GM19025 (cell line): ENCODE measurements around the gene RIC3.
"Not testable (repeated sequence)": the region's sequence is repeated elsewhere in the genome, so short reads cannot be mapped to it uniquely, and the experiment has no call there.

Experiments used
- ATAC-seq: cut with Tn5 transposase; IDR thresholded peaks from one replicate; pipeline ENCODE4 v1.9.1; 2021; ENCODE audit warnings: mild to moderate bottlenecking, low read depth, moderate library complexity; ENCODE audit not compliant: unreplicated experiment

RIC3 gene

DNA sequence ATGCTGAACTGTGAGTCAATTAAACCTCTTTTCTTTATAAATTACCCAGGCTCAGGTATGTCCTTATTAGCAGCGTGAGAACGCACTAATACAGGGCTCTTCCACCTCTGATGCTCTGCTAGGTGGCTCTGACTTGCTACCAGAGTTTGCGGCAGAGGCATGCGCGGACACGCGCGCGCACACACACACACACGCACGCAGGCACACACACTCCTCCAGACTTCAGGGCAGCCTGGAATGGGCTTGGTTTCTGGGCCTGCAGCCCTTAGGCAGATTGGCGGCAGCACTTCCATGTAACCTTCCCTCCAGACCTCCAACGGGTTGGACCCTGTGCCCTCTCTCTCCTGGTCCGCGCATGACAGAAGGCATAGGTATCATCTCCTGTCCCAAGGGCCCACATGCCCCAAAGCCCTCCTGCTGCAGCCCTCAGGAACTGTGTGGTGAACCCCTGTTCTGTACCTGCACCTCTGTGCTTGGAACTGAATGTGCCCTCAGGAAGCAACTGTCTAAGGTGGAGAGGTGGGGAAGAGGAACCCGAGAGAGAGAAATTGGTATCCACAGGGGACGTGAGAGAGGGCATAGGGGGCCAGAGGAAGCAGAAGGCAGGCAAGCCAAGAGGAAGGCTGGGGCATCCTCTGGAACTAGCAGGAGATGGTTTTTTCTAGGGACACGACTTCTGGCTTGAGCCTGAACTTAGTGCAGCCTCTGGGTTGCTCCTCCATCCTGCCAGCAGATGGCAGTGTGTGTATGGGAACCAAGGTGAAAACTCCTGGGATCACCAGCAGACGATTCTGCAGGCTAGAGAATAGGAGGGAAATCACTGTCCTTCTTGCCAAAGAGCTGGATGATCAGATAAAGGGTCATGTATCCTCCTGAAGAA is 23.4 kb upstream of the RIC3 start:
- ATAC-seq = no peak

DNA sequence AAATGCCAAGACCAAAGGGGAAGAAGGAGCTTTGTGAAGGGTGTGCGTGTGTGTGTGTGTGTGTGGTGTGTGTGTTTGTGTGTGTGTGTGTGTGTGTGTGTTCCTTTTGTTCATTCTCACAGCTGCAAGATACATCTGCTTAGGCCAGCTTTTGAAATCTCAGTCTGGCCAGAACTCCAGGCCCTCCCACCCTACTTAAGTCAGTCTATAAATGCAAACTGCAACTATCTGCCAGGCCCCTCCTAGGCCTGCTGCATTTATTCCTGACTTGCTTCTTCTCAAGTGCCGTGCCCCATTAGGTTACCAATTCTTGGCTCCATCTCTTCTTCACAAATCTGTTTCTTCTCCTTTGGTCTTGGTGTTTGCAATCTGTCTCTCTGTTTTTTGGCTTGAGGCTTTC is 21.6 kb upstream of the RIC3 start:
- ATAC-seq = no peak

DNA sequence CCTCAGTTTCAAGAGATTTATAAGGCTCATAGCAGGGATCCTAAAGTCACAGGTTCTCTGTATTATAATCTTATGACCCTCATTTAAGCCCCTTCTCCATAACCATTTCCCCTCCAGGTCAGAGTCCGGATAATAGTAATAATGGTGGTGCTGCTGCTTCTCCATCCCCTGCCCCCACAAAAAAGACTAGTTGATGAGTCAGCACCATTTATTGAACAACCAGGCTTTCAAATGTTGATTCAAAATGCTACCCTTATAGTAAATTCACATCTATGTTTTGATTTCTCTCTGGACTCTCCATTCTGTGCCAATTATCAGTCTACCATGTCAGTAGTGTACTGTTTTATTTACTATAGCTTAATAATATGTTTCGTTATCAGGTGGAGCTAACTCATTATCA is 17.6 kb upstream of the RIC3 start:
- no peak for ATAC-seq

DNA sequence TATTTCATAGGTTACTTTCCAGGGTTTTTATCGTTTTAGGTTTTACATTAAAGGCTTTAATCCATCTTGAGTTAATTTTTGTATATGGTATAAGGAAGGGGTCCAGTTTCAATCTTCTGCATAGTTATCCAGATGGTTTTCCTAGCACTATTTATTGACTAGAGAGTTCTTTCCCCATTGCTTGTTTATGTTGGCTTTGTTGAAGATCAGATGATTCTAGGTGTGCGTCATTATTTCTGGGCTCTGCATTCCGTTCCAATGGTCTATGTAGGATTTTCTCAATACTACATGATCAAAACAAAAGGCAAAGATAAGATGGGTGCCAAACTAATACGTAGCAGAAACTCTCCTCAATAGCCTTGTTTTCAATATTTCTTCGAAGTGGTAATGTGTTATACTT is 14.3 kb upstream of the RIC3 start:
- ATAC-seq = no peak

DNA sequence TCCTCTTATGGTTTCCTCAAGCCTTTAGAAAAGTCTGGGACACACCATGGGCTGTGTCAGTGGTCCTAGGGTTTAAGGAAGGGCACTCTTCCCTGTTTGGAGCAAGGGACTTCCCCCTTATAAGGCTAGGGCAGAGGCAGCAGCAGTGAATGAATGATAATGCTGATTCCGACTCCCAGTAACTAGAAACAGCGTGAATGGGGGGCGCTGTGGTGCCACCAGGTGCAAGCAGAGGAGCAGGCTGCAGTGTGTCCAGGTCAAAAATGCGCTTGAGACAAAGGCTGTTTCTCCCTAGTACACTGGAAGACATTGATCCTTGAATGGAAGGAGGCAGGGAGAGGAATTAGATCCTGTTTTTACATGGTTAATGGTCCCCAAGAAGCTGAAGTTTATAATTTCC is 11.6 kb upstream of the RIC3 start:
- ATAC-seq = no peak

DNA sequence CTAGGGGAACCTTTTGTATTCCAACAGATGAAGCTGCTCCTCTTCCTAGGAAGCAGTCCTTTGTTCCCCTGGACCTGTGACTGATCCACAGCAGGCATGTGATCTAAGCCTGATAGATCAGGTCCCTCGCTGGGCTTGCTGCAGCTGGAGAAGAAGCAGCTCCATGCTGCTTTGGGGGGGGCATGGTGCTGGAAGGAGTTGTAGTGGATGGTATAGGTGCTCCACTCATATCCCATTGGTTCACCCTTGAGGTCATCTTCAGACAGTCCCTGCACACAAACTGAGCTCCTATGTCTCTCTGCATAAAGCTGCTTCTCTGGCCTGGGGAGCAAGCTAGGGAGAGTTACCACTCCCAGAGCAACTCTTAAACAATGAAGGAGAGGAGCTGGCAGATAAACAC is 9.5 kb upstream of the RIC3 start:
- ATAC-seq = no peak

DNA sequence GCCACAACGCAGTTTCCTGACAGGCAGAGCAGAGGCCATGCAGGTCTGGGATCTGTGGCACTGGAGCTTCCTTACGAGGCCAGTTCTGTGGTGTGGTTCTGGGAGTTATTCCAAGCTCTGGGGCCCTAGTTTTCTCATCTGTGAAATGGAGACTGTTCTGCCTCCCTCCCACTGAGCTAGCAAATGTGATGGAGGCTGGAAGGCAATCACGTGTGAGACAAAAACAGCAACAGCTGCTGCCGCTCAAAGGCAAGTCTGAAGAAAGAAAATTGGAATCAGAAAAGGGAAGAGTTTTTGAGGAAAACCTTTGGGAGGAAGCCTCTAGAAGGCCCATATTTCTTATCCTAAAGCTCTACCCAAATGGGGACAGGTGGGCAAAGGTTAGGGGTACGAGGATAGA is 8.3 kb upstream of the RIC3 start:
- ATAC-seq = no peak

DNA sequence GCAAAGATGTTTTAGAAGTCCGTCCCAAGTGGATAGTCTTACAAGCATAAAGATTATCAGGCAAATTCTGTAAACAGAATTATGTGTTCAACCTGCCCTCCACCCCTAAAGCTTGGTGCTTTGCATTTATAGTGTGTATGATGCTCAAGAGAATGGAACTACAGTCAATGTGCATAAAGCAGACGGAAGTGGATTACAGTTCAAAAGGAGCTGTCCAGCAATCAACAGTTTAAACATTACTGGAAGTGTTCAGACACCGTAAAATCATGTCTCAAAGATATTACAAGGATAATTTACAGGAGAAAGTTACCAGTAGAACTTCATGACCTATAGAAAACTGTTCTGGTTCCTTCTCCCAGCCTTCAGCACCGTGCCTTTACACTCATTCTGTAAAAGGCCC is 1.0 kb downstream of the RIC3 start:
- no peak for ATAC-seq

DNA sequence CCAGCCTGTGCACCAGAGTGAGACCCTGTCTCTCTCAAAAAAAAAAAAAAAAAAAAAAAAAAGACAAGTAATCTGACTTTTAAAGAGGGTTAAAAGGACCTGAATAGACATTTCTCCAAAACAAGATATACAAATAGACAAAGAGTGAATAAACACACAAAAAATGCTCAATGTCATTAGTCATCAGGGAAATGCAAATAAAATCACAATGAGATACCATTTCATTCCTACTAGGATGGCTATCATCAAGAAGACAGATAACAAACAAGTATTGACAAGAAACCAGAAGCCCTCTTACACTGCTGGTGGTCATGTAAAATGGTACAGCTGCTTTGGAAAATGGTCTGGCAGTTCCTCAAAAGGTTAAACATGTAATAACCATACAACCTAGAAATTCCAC is 4.1 kb downstream of the RIC3 start:
- no peak for ATAC-seq

DNA sequence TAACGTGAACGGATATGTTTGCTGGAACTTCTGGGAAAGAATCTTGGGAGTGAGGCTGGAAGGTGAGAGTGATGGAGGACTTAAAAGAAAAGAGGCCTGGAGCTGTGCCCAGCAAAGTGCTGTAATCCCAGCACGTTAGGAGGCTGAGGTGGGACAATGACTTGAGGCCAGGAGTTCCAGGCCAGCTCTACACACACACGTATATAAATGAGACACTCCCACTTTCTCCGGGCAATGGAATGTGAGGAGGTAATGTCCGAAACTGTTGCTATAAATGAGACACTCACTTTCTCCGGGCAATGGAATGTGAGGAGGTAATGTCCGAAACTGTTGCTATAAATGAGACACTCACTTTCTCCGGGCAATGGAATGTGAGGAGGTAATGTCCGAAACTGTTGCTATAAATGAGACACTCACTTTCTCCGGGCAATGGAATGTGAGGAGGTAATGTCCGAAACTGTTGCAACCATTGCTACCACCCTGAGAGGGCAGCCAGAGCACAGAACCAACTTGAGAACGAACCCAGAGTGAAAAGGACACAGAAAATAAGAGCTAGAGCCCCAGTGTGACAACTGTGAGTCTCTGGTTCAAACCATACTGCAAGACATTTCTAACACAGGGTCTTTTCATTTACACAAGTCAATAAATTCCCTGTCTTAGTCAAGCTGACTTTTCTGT is 7.1 kb downstream of the RIC3 start:
- not testable (repeated sequence) for ATAC-seq

DNA sequence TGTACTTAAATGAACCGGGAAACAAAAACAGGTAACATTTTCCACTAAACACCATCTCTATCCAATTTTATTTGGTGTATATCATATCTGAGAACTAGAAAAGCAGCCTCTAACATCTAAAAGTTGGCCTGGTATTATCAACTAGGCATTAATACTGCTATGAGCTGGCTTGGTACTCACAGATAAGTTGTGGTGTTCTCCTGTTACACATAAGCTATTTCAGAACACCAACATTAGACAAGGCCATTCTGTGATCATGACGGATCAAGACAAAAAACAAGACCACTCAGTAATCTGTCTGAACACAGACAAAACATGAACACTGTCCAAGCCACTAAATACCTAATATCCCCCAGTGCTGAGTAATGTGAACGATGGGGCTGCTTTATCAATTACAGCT is 11.9 kb downstream of the RIC3 start:
- no peak for ATAC-seq

DNA sequence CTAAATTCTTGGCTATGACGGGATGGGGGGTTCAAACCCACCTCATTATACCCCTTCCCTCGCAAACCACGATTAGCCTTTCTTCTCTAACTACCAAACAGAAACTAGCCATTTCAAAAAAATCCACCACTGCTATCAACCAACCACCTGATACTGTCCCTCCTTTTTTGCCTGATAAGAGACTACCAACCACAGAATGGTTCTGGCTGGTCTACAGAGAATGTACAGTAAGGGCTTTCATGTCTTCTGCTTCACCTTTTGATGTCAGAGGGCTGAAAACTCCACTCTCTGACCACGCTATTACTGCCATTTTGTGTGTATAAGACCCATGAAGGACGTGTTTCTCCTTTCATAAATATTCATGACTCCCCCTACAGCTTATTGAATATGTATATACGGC is 19.1 kb downstream of the RIC3 start:
- no peak for ATAC-seq

DNA sequence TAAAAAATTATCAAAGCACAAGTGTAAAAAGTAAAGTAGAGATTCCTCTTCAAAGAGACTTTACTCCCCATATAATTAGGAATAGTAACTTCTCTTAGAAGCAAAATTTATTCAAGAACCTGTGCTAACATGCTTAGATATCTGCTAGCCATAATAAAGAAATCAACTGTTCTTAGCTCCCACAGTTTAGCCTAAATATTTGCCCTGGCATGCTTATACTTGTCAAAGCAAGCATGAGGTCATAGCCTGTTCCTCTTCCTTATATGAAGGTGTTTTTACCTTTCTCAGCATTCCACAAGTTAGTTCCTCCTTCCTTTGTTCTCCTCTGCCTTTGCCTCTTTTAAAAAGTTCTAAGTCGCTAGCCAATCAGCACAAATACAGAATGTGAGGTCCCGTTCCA is 30.3 kb downstream of the RIC3 start:
- no peak for ATAC-seq

DNA sequence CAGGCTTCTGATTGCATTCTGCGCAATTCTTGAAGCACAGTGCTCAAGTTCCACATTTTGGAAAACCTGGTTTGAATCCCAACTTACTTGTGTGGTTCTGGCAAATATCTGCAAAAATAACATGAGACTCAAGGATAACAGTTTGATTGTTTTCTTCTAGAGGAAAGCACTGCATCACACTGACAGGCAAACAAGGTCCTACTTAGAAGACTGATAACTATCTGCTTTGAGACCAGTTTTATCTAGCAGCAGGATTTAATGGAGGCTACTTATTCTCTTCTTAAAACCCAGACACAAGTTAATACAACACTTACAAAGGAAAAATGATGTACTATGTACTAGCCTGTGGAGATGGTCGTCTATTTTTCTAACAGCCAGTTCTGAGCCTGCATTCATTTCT is 41.4 kb downstream of the RIC3 start:
- ATAC-seq = no peak

DNA sequence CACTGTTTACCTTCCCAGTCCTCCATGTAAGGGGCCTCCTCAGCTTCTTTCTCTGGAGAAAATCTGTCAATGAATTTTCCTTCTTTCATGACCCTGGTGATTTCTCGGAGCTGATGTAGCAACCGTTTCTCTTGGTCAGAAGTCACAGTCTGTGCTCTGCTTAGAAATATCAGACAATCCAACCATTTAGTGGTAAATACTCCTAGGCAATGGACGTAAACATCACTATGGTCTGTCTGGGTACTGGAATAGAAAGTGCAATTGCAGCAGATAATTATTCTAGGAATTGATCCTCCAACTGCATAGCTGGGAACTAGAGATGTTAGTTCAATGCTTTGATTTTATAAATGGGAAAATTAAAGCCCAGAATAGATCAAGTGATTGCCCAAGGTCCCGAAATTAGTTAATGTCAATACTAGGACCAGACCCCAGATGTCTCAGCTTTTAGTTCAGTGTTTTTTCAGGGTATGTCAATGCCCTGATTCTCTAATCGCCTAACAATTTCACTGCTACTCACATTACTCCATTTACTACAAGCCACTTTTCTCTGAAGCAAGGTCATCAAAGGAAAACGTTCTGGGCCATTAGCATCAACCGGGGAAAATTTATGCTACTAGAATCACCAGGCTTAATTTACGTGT is 42.1 kb downstream of the RIC3 start:
- no peak for ATAC-seq

DNA sequence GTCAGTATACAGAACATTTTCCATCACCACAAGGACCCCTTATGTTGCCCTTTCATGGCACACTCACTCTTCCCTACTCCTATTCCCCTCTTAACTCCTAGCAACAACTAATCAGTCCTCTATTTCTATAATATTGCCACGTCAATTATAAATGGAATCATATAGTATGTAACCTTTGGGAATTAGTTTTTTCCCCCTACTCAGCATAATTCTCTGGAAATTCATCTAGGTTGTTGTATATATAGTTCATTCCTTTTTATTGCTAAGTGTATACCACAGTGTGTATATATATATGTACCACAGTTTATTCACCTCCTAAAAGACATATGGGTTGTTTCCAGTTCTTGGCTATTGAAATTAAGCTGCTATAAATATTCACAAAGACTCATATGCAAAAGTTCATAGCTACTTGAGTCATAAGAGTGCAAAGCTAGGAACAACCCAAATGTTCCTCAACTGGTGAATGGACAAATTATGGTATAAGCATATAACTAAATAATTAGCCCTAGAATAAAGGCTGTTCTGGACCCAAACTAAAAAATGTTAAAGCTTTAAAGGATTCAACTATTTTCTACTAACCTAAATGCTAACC is 46.6 kb downstream of the RIC3 start:
- no peak for ATAC-seq

DNA sequence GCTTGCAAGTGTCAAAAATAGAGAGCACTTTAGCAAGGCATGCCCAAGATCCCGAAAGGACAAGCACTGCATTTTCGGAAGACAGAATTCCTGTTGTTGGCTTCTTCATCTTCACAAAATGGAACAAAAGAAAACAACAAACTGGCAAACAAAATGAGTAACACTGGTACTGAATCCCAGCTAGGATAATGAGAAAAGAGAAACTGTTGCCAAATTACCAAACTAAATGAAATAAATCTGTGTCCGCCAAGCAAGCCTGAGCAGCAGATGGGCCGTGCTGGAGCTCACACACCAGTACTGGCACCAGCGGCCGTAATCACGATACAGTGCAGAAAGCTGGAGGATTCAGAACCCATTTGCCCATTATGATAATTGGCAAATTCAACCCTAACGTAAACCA is 57.2 kb downstream of the RIC3 start:
- no peak for ATAC-seq

DNA sequence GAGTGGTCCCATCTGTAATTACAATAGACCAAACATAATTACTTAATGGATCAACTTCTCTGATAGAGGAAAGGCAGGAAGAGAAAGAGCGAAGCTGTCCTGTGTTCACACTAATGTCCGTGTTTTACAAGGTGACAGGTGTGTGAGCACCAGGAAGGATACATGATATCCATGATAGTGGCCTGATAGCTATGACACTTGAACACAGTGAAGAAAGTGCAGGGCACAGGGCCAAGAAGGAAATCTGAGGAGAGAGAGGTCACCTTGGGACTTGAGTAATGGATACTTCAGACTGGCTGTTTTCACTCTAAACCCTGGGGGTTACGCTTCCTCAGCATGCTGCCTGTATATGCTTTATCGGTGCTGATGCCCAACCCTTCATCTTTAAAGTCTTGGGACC is 58.4 kb downstream of the RIC3 start:
- ATAC-seq = no peak

DNA sequence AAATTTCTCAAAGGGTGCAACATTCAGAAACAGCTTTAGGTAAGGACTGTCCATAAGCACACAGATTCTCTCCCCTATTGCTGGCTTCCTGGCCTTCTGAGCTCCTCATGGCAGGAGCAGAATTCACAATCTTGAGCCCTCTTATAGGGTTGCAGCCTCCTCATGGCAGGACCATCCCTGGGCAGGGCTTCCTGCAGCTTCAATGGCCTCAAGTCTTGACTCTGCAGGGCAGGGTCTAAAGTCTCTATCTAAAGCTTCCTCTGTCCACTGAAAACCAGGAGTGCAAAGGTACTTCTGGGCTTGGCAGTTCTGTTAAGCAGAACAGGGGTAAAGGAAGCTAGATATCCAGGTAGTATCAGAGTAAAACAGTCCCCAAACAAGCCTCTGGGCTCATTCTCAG is 59.1 kb downstream of the RIC3 start:
- no peak for ATAC-seq

DNA sequence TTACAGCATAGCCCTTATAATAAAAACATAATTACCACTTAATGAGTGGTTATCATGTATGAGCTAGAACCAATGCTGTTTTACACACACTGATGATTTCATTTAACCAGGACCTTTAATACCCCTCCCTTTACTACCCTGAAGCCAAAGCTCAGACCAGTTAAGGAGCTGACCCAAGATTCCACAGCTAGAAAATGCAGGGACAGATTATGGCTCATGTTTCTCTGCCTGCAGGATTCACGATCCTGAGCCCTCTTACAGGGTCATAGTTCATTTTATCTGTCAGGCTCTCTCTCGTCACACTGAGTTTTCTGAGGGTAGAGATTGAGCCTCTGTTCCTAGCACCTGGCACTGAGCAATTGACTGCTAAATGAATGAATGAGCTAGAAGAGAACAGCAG is 60.4 kb downstream of the RIC3 start:
- ATAC-seq = no peak

DNA sequence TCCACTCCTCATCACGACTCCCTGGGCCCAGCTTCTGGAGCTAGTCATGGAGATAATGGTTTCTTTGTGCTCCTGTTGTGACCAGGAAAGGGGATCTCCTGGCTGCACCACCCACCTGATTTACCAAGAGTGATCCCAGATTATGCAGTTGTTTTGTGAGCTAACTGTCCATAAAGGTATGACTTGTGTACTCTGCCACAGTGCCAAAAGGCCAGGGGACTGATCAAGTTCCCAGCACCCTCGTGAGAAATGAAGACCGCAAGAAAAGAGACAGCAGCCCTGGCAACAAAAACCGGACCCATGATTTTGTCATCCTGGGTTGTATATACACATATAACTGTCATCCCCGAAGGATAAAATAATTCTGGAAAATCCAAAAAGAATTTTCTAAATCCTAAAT is 61.2 kb downstream of the RIC3 start:
- ATAC-seq = no peak
